ENCODE measurements around the gene DAGLA.
"Not testable (repeated sequence)": the region's sequence is repeated elsewhere in the genome, so short reads cannot be mapped to it uniquely, and the experiment has no call there.

DAGLA gene

DNA sequence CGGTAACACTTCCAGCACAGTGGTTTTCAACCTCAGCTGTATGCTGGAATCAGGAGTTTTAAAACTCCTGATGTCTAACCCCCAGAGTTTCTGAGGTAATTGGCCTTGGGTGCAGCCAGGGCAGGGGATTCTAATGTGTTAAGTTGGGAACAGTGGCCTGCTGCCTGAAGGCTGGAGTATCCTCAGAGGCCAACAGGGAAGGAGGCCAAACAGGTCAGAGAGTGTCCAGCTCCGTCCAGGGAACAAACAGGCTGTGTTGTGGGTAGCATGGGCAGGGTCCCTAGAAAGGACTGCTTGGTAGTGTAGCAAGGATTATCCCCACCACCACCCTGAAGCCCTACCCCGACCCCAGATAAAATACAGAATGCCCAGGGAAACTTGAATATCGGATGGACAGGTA is 10.8 kb upstream of the DAGLA start:
- Histone ChIP-seq H3K36me3 (ENCODE audit: low read length) (no peaks in the 10 kb centered on the region), H2AFZ (ENCODE audit: low read depth, low read length, severe bottlenecking) (no peak overlapping the region), H3K9ac (ENCODE audit: low read length) (no peak overlapping the region), H3K9me2 (replicated peaks; ENCODE audit: insufficient read depth, low read length) (no peaks in the 10 kb centered on the region), H3K9me3 (ENCODE audit: insufficient read depth, low read length) (no peaks in the 10 kb centered on the region), H3F3A (ENCODE audit: insufficient read depth) (no peaks in the 10 kb centered on the region), H3K27ac (ENCODE audit: low read depth, low read length) (no peak overlapping the region), H3K4me3 (ENCODE audit: insufficient read depth, low read length, poor library complexity, severe bottlenecking) (no peak overlapping the region), H4K20me1 (ENCODE audit: low read depth, low read length) (no peaks in the 10 kb centered on the region), H3K4me2 (ENCODE audit: low read depth, low read length, poor library complexity, severe bottlenecking) (no peak overlapping the region), H3K27me3 (ENCODE audit: low read length) (no peaks in the 10 kb centered on the region), H3K79me2 (ENCODE audit: insufficient read depth, low read length) (no peaks in the 10 kb centered on the region)
- no peak for TF ChIP-seq EZH2phosphoT487 (conservative IDR thresholded peaks at IDR 0.05; ENCODE audit: low read length)
- TF ChIP-seq, protein P1, sequence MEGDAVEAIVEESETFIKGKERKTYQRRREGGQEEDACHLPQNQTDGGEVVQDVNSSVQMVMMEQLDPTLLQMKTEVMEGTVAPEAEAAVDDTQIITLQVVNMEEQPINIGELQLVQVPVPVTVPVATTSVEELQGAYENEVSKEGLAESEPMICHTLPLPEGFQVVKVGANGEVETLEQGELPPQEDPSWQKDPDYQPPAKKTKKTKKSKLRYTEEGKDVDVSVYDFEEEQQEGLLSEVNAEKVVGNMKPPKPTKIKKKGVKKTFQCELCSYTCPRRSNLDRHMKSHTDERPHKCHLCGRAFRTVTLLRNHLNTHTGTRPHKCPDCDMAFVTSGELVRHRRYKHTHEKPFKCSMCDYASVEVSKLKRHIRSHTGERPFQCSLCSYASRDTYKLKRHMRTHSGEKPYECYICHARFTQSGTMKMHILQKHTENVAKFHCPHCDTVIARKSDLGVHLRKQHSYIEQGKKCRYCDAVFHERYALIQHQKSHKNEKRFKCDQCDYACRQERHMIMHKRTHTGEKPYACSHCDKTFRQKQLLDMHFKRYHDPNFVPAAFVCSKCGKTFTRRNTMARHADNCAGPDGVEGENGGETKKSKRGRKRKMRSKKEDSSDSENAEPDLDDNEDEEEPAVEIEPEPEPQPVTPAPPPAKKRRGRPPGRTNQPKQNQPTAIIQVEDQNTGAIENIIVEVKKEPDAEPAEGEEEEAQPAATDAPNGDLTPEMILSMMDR (IDR thresholded peaks at IDR 0.05; ENCODE audit: insufficient read depth, low read length, poor library complexity, severe bottlenecking): no peak

DNA sequence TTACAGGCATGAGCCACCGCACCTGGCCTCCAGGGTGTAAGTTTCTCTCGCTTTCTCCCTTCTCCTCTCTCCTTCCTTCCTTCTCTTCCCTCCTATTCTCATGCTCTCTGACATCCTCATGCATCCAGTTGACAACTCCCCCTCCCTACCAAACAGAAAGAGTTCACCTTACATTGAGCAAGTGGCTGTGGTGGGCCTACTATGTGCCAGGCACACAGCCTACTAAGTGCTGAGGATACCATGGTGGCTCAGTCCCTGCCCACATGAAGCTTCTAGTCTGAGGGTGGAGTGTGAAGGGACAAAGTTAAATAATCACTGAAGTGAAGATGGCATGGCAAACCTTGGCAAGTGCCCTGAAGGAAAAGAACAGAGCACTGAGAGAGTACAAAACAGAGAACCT is 9.6 kb upstream of the DAGLA start:
- H3K79me2 ChIP-seq (ENCODE audit: insufficient read depth, low read length): no peaks in the 10 kb centered on the region
- no peaks in the 10 kb centered on the region for H3K27me3 ChIP-seq (ENCODE audit: low read length)
- H2AFZ ChIP-seq (ENCODE audit: low read depth, low read length, severe bottlenecking): no peak overlapping the region
- H3K27ac ChIP-seq (ENCODE audit: low read depth, low read length): no peak overlapping the region
- no peaks in the 10 kb centered on the region for H3K9me2 ChIP-seq (replicated peaks; ENCODE audit: insufficient read depth, low read length)
- no peak overlapping the region for H3K4me2 ChIP-seq (ENCODE audit: low read depth, low read length, poor library complexity, severe bottlenecking)
- no peaks in the 10 kb centered on the region for H3K36me3 ChIP-seq (ENCODE audit: low read length)
- H3K4me3 ChIP-seq (ENCODE audit: insufficient read depth, low read length, poor library complexity, severe bottlenecking): no peak overlapping the region
- H3K9me3 ChIP-seq (ENCODE audit: insufficient read depth, low read length): no peaks in the 10 kb centered on the region
- TF ChIP-seq EZH2phosphoT487 (conservative IDR thresholded peaks at IDR 0.05; ENCODE audit: low read length): no peak
- TF ChIP-seq, protein P1 (IDR thresholded peaks at IDR 0.05; ENCODE audit: insufficient read depth, low read length, poor library complexity, severe bottlenecking): no peak
- H3F3A ChIP-seq (ENCODE audit: insufficient read depth): no peaks in the 10 kb centered on the region
- H4K20me1 ChIP-seq (ENCODE audit: low read depth, low read length): no peaks in the 10 kb centered on the region
- no peak overlapping the region for H3K9ac ChIP-seq (ENCODE audit: low read length)

DNA sequence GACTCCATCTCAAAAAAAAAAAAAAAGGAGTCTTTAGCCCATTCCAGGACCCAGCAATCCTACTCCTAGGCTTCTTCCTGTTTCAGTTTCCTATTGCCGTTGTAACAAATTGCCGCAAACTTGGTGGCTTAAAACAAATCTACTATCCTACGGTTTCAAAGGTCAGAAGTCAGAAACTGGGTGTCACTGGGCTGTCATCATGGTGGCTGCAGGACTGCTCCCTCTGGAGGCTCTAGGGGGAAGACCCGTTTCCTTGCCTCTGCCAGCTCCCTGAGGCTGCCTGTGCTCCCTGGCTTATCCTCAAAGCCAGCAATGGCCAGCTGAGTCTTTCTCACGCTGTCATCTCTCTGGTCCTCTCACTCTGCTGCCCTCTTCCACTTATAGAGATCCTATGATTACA is 8.7 kb upstream of the DAGLA start:
- no peak overlapping the region for H3K4me2 ChIP-seq (ENCODE audit: low read depth, low read length, poor library complexity, severe bottlenecking)
- TF ChIP-seq, protein P1 (IDR thresholded peaks at IDR 0.05; ENCODE audit: insufficient read depth, low read length, poor library complexity, severe bottlenecking): no peak
- no peak for TF ChIP-seq EZH2phosphoT487 (conservative IDR thresholded peaks at IDR 0.05; ENCODE audit: low read length)
- no peak overlapping the region for H3K27ac ChIP-seq (ENCODE audit: low read depth, low read length)
- H3K9me2 ChIP-seq (replicated peaks; ENCODE audit: insufficient read depth, low read length): no peaks in the 10 kb centered on the region
- H2AFZ ChIP-seq (ENCODE audit: low read depth, low read length, severe bottlenecking): no peak overlapping the region
- H3F3A ChIP-seq (ENCODE audit: insufficient read depth): no peaks in the 10 kb centered on the region
- H3K36me3 ChIP-seq (ENCODE audit: low read length): no peaks in the 10 kb centered on the region
- H3K4me3 ChIP-seq (ENCODE audit: insufficient read depth, low read length, poor library complexity, severe bottlenecking): no peak overlapping the region
- H3K79me2 ChIP-seq (ENCODE audit: insufficient read depth, low read length): no peaks in the 10 kb centered on the region
- H3K9ac ChIP-seq (ENCODE audit: low read length): no peak overlapping the region
- no peaks in the 10 kb centered on the region for H3K27me3 ChIP-seq (ENCODE audit: low read length)
- no peaks in the 10 kb centered on the region for H4K20me1 ChIP-seq (ENCODE audit: low read depth, low read length)
- H3K9me3 ChIP-seq (ENCODE audit: insufficient read depth, low read length): no peaks in the 10 kb centered on the region

DNA sequence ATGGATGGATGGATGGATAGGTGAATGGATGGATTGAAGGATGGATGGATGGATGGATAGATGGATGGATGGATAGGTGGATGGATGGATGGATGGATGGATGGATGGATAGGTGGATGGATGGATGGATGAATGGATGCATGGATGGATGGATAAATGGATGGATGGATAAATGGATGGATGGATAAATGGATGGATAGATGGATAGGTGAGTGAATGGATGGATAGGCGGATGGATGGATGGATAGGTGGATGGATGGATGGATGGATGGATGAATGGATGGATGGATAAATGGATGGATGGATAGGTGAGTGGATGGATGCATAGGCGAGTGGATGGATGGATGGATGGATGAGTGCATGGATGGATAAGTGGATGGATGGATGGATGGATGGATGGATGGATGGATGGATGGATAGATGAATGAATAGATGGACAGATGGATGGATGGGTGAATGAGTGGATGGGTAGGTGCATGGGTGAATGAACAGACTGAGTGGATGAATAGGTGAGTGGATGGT is 6.2 kb upstream of the DAGLA start:
- not testable (repeated sequence) for H3K79me2 ChIP-seq (ENCODE audit: insufficient read depth, low read length); H3K36me3 ChIP-seq (ENCODE audit: low read length); H3K4me3 ChIP-seq (ENCODE audit: insufficient read depth, low read length, poor library complexity, severe bottlenecking); H4K20me1 ChIP-seq (ENCODE audit: low read depth, low read length); H3K4me2 ChIP-seq (ENCODE audit: low read depth, low read length, poor library complexity, severe bottlenecking); H3F3A ChIP-seq (ENCODE audit: insufficient read depth); H3K9me3 ChIP-seq (ENCODE audit: insufficient read depth, low read length); H3K9ac ChIP-seq (ENCODE audit: low read length); H3K27me3 ChIP-seq (ENCODE audit: low read length); H3K27ac ChIP-seq (ENCODE audit: low read depth, low read length); H2AFZ ChIP-seq (ENCODE audit: low read depth, low read length, severe bottlenecking); H3K9me2 ChIP-seq (replicated peaks; ENCODE audit: insufficient read depth, low read length)

Measured in SU-DHL-6 (cell line).